Fibroblast of lung (primary cell): ENCODE results near the gene PLTP. TPM values are rescaled to one million over a fixed set of nuclear protein-coding genes. Genes with fewer than 3 reads are reported as not detected.

Experiments
- DNase-seq, 2 donors: peaks; one replicate each; pipeline versions ENCODE4 v3.0.0 to v3.0.0-alpha.2; 2010; ENCODE audit warnings: low read depth in 2 of 2
- H2AFZ ChIP-seq: 2 replicates; pipeline ENCODE4 v1.5.1; 2012; ENCODE audit warnings: low read length, control low read depth, inconsistent platforms
- H3K27ac ChIP-seq: 2 replicates; pipeline ENCODE4 v1.5.1; 2011; ENCODE audit warnings: low read length, control low read depth; ENCODE audit not compliant: insufficient read depth
- H3K27me3 ChIP-seq: 2 replicates; pipeline ENCODE4 v1.5.1; 2011; ENCODE audit warnings: mild to moderate bottlenecking, low read length; ENCODE audit not compliant: control insufficient read depth, insufficient read depth
- H3K36me3 ChIP-seq: 2 replicates; pipeline ENCODE4 v1.5.1; 2011; ENCODE audit warnings: low read length; ENCODE audit not compliant: control insufficient read depth, insufficient read depth
- H3K4me1 ChIP-seq: 2 replicates; pipeline ENCODE4 v1.5.1; 2011; ENCODE audit warnings: low read length; ENCODE audit not compliant: control insufficient read depth, insufficient read depth; ENCODE audit errors: extremely low read depth
- H3K4me2 ChIP-seq: 2 replicates; pipeline ENCODE4 v1.5.1; 2011; ENCODE audit warnings: low read length, control low read depth; ENCODE audit not compliant: insufficient read depth; ENCODE audit errors: extremely low read depth
- H3K4me3 ChIP-seq, 4 experiments: fragments of 200-600 bp in 1 of 4; sonication (generic) in 1 of 4; replicated peaks in 1 of 4; 2 replicates each; pipeline ENCODE4 v1.5.1; 2011 to 2016; ENCODE audit warnings: low read length in 4 of 4, low read depth in 3 of 4, mild to moderate bottlenecking in 3 of 4, control low read depth in 2 of 4, inconsistent platforms in 1 of 4, mixed read lengths in 1 of 4; ENCODE audit not compliant: insufficient read depth in 1 of 4; ENCODE audit errors: control extremely low read depth in 1 of 4
- H3K79me2 ChIP-seq: 2 replicates; pipeline ENCODE4 v1.5.1; 2012; ENCODE audit warnings: mild to moderate bottlenecking, low read length, inconsistent platforms; ENCODE audit not compliant: control insufficient read depth, insufficient read depth
- H3K9ac ChIP-seq: 2 replicates; pipeline ENCODE4 v1.5.1; 2011; ENCODE audit warnings: mild to moderate bottlenecking, low read length, control low read depth; ENCODE audit not compliant: insufficient read depth
- H3K9me3 ChIP-seq: 2 replicates; pipeline ENCODE4 v1.5.1; 2012; ENCODE audit warnings: low read depth, low read length; ENCODE audit not compliant: control insufficient read depth, insufficient read depth
- H4K20me1 ChIP-seq: 2 replicates; pipeline ENCODE4 v1.5.1; 2011; ENCODE audit warnings: low read length; ENCODE audit not compliant: control insufficient read depth, insufficient read depth; ENCODE audit errors: extremely low read depth
- EZH2 ChIP-seq: IDR thresholded peaks from 2 replicates; pipeline ENCODE4 v1.5.1; 2012; ENCODE audit warnings: low read length, control low read depth, mild to moderate bottlenecking; ENCODE audit errors: missing control alignments
- polyA plus RNA-seq, 2 donors: library from polyadenylated mRNA; depleted of rRNA in 1 of 2; stranded (reverse) in 1 of 2; unstranded in 1 of 2; fragments of >200 nt; gene quantifications; 2 replicates each; pipeline ENCODE4 v1.2.1, GENCODE V29; 2011 to 2012; ENCODE audit warnings: missing spikeins in 1 of 2
- total RNA-seq: library from RNA; depleted of rRNA; stranded (reverse); fragments of >200 nt; gene quantifications from 2 replicates; pipeline ENCODE4 v1.2.1, GENCODE V29; 2014
- TF ChIP-seq, protein P1 (sequence below), 2 donors: IDR thresholded peaks in 1 of 2; conservative IDR thresholded peaks in 1 of 2; 1 replicate in 1 of 2; 2 replicates in 1 of 2; pipeline ENCODE4 v1.5.1; 2011 to 2012; ENCODE audit warnings: low read length in 2 of 2, control low read depth in 1 of 2, inconsistent platforms in 1 of 2, low read depth in 1 of 2, mild to moderate bottlenecking in 1 of 2

The PLTP gene
- total and polyA plus RNA-seq, 2 donors (not counting 1 experiment from before 2014, with no cell fraction given), result 63.1 to 110 TPM

DNA sequence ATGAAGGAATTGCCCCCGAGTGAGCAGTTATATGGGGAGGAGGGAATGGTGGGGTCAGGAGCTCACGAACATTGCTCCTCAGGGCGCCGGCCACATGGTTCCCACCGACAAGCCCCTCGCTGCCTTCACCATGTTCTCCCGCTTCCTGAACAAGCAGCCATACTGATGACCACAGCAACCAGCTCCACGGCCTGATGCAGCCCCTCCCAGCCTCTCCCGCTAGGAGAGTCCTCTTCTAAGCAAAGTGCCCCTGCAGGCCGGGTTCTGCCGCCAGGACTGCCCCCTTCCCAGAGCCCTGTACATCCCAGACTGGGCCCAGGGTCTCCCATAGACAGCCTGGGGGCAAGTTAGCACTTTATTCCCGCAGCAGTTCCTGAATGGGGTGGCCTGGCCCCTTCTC lies 13.7 kb downstream of the PLTP start:
- no peak overlapping the region for H3K27ac ChIP-seq
- no peak overlapping the region for H3K9ac ChIP-seq
- H2AFZ ChIP-seq, result no peak overlapping the region
- no peak for DNase-seq
- H4K20me1 ChIP-seq, result no peaks in the 10 kb centered on the region
- H3K9me3 ChIP-seq, result no peaks in the 10 kb centered on the region
- H3K36me3 ChIP-seq, result peaks cover 27% of the 10 kb centered on the region
- no peaks in the 10 kb centered on the region for H3K79me2 ChIP-seq
- H3K27me3 ChIP-seq, result no peaks in the 10 kb centered on the region
- no peak overlapping the region for H3K4me2 ChIP-seq
- TF ChIP-seq, protein P1, sequence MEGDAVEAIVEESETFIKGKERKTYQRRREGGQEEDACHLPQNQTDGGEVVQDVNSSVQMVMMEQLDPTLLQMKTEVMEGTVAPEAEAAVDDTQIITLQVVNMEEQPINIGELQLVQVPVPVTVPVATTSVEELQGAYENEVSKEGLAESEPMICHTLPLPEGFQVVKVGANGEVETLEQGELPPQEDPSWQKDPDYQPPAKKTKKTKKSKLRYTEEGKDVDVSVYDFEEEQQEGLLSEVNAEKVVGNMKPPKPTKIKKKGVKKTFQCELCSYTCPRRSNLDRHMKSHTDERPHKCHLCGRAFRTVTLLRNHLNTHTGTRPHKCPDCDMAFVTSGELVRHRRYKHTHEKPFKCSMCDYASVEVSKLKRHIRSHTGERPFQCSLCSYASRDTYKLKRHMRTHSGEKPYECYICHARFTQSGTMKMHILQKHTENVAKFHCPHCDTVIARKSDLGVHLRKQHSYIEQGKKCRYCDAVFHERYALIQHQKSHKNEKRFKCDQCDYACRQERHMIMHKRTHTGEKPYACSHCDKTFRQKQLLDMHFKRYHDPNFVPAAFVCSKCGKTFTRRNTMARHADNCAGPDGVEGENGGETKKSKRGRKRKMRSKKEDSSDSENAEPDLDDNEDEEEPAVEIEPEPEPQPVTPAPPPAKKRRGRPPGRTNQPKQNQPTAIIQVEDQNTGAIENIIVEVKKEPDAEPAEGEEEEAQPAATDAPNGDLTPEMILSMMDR (conservative IDR thresholded peaks at IDR 0.05 in 1 of 2, IDR thresholded peaks at IDR 0.05 in 1 of 2; ENCODE audit: low read depth in 1 of 2, low read length in 2 of 2), result no peak
- TF ChIP-seq EZH2, result no peak
- H3K4me3 ChIP-seq, result no peak overlapping the region
- no peaks in the 10 kb centered on the region for H3K4me1 ChIP-seq

DNA sequence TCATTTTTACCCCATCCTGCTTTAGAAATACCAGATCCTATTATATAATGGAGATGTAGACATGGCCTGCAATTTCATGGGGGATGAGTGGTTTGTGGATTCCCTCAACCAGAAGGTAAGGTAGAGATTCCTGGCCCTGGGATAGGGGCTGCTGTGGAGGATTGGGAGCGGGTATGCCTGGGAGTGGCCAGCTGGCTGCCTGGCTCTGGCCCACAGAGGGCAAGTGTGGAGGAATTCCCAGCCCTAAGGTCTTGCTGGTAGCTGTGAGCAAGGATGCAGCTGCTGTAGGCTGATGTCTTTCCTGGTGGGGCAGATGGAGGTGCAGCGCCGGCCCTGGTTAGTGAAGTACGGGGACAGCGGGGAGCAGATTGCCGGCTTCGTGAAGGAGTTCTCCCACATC lies 14.3 kb downstream of the PLTP start:
- Histone ChIP-seq H3K36me3 (peaks cover 30% of the 10 kb centered on the region), H3K9ac (no peak overlapping the region), H3K4me3 (no peak overlapping the region), H2AFZ (no peak overlapping the region), H3K4me2 (no peak overlapping the region), H4K20me1 (no peaks in the 10 kb centered on the region), H3K4me1 (peaks cover 4% of the 10 kb centered on the region), H3K9me3 (no peaks in the 10 kb centered on the region), H3K27me3 (no peaks in the 10 kb centered on the region), H3K79me2 (peaks cover 2% of the 10 kb centered on the region), H3K27ac (no peak overlapping the region)
- no peak for DNase-seq
- TF ChIP-seq, protein P1 (conservative IDR thresholded peaks at IDR 0.05 in 1 of 2, IDR thresholded peaks at IDR 0.05 in 1 of 2; ENCODE audit: low read depth in 1 of 2, low read length in 2 of 2), result no peak
- TF ChIP-seq EZH2, result no peak

DNA sequence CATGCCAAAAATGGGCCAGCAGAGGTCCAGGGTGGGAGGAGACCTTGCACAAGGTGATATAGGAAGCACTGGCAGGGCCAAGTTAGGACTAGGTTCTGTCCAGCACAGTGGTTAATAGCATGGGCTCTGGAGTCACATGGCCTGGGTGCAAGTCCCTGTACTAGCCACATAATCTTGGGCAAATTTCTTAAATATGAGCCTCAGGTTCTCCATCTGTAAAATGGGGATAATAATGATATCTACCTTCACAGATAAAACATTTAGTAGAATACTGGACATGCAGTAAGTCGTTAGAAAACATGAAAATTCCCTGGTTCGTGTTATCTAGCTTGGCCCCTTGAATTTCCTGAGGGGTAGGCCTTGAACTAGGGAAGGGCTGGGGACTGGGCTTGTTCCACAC lies 14.7 kb downstream of the PLTP start:
- Histone ChIP-seq H3K4me1 (peaks cover 7% of the 10 kb centered on the region), H4K20me1 (no peaks in the 10 kb centered on the region), H3K4me3 (no peak overlapping the region), H3K27me3 (no peaks in the 10 kb centered on the region), H3K79me2 (peaks cover 5% of the 10 kb centered on the region), H3K9ac (no peak overlapping the region), H3K9me3 (no peaks in the 10 kb centered on the region), H3K36me3 (peaks cover 33% of the 10 kb centered on the region), H3K4me2 (no peak overlapping the region), H3K27ac (no peak overlapping the region), H2AFZ (no peak overlapping the region)
- TF ChIP-seq EZH2, result no peak
- TF ChIP-seq, protein P1 (conservative IDR thresholded peaks at IDR 0.05 in 1 of 2, IDR thresholded peaks at IDR 0.05 in 1 of 2; ENCODE audit: low read depth in 1 of 2, low read length in 2 of 2), result no peak
- DNase-seq, result no peak
